Chondrocyte (in vitro differentiated cells): ENCODE data around the gene CNDP2. TPM values are rescaled to one million over a fixed set of nuclear protein-coding genes. Genes with fewer than 3 reads are reported as not detected.

Experiments
- DNase-seq: peaks from one replicate; pipeline ENCODE4 v3.0.0; 2021; ENCODE audit warnings: mixed read lengths, low spot score
- H3K27ac Mint-ChIP-seq: one replicate; pipeline ENCODE4 v1.8.0; 2021; ENCODE audit warnings: mild to moderate bottlenecking, moderate library complexity, mixed read lengths; ENCODE audit not compliant: unreplicated experiment
- H3K27me3 Mint-ChIP-seq: 2 replicates; pipeline ENCODE4 v1.8.0; 2021; ENCODE audit warnings: low read depth, mixed read lengths
- H3K36me3 Mint-ChIP-seq: 2 replicates; pipeline ENCODE4 v1.8.0; 2021; ENCODE audit warnings: low read depth, mixed read lengths
- H3K4me1 Mint-ChIP-seq: 2 replicates; pipeline ENCODE4 v1.8.0; 2021; ENCODE audit warnings: low read depth, mild to moderate bottlenecking, mixed read lengths
- H3K4me3 Mint-ChIP-seq: one replicate; pipeline ENCODE4 v1.8.0; 2021; ENCODE audit warnings: mild to moderate bottlenecking, moderate library complexity, mixed read lengths; ENCODE audit not compliant: unreplicated experiment
- H3K9me3 Mint-ChIP-seq: 2 replicates; pipeline ENCODE4 v1.8.0; 2021; ENCODE audit warnings: low read depth, mixed read lengths
- total RNA-seq: library from RNA; stranded (reverse); gene quantifications from 3 replicates; pipeline ENCODE4 v1.2.1, GENCODE V29; 2021
- TF ChIP-seq, protein P1 (sequence below): fragments of 200-600 bp; sonication (generic); IDR thresholded peaks from 2 replicates; pipeline ENCODE4 v1.5.0; 2021; ENCODE audit warnings: antibody characterized with exemption, mild to moderate bottlenecking, moderate library complexity

Gene CNDP2
- total RNA-seq, 1 donor from 2014 or later = 58.6 TPM

DNA sequence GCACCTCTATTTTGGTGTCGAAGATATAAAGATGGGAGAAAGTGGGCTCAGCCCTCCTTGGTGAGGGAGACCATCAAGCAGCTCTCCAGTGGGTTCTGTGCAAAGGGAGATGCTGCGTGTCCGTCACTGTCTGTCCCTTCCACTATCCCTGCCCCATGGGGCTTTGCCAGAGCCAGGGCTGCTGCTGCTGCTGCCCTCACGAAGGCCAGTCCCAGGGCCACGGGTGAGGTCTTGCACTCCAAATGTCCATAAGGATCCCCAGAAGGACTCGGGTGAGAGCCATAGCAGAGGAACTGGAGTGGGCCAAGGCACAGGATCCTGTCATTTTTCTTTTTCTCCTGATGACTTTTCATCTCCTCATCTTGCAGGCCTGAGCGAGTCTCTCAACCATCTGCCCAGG, 35.3 kb upstream of the CNDP2 start:
- no peaks in the 10 kb centered on the region for H3K9me3 Mint-ChIP-seq
- H3K27ac Mint-ChIP-seq = no peak overlapping the region
- H3K36me3 Mint-ChIP-seq = no peaks in the 10 kb centered on the region
- H3K4me1 Mint-ChIP-seq = peaks cover 3% of the 10 kb centered on the region
- TF ChIP-seq, protein P1, sequence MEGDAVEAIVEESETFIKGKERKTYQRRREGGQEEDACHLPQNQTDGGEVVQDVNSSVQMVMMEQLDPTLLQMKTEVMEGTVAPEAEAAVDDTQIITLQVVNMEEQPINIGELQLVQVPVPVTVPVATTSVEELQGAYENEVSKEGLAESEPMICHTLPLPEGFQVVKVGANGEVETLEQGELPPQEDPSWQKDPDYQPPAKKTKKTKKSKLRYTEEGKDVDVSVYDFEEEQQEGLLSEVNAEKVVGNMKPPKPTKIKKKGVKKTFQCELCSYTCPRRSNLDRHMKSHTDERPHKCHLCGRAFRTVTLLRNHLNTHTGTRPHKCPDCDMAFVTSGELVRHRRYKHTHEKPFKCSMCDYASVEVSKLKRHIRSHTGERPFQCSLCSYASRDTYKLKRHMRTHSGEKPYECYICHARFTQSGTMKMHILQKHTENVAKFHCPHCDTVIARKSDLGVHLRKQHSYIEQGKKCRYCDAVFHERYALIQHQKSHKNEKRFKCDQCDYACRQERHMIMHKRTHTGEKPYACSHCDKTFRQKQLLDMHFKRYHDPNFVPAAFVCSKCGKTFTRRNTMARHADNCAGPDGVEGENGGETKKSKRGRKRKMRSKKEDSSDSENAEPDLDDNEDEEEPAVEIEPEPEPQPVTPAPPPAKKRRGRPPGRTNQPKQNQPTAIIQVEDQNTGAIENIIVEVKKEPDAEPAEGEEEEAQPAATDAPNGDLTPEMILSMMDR = no peak
- no peak for DNase-seq
- H3K4me3 Mint-ChIP-seq = no peak overlapping the region
- peaks cover 47% of the 10 kb centered on the region for H3K27me3 Mint-ChIP-seq

DNA sequence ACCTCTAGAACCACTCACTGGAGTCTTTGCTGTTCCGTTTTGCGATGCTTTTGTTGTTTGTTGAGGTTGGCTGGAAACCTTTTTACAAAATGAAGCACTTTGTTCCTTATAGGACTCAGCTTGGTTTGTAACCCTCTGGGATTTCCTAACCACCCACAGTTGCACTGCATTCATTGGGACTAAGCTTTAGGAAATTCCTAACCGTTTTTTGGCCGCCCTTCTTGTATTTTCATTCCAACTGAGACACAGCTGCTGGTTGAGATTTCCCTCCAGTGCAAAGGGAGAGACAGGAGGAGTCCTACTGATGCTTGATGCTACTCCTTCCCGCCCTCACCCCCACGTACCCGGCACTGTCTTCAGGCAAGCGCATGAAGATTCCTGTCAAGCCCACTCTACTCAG, 32.9 kb upstream of the CNDP2 start:
- TF ChIP-seq, protein P1 = no peak
- Mint-ChIP-seq H3K4me1 (no peaks in the 10 kb centered on the region), H3K27me3 (peaks cover 34% of the 10 kb centered on the region), H3K9me3 (no peaks in the 10 kb centered on the region), H3K27ac (no peak overlapping the region), H3K36me3 (no peaks in the 10 kb centered on the region), H3K4me3 (no peak overlapping the region)
- no peak for DNase-seq

GRCh38 chr18:74463983-74464382, 32.2 kb upstream of the CNDP2 start:
- TF ChIP-seq, protein P1 = no peak
- H3K9me3 Mint-ChIP-seq = no peaks in the 10 kb centered on the region
- no peaks in the 10 kb centered on the region for H3K4me1 Mint-ChIP-seq
- no peak overlapping the region for H3K4me3 Mint-ChIP-seq
- no peak overlapping the region for H3K27ac Mint-ChIP-seq
- H3K27me3 Mint-ChIP-seq = peaks cover 30% of the 10 kb centered on the region
- H3K36me3 Mint-ChIP-seq = no peaks in the 10 kb centered on the region
- no peak for DNase-seq

DNA sequence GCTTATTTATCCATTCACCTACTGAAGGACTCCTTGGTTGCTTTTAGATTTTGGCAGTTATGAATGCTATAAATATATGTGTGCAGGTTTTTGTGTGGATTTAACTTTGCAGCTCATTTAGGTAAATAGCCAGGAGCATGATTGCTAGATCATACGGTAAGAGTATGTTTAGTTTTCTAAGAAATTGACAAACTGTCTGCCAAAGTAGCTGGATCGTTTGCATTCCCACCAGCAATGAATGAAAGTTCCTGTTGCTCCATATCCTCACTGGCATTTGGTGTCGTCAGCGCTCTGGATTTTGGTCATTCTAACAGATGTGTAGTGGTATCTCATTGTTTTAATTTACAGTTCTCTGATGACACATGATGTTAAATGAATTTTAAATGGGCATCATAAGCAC, 30.4 kb upstream of the CNDP2 start:
- H3K4me3 Mint-ChIP-seq = no peak overlapping the region
- TF ChIP-seq, protein P1 = no peak
- H3K36me3 Mint-ChIP-seq = no peaks in the 10 kb centered on the region
- DNase-seq = no peak
- no peaks in the 10 kb centered on the region for H3K4me1 Mint-ChIP-seq
- H3K27me3 Mint-ChIP-seq = peaks cover 13% of the 10 kb centered on the region
- no peak overlapping the region for H3K27ac Mint-ChIP-seq
- H3K9me3 Mint-ChIP-seq = peaks cover 6% of the 10 kb centered on the region

DNA sequence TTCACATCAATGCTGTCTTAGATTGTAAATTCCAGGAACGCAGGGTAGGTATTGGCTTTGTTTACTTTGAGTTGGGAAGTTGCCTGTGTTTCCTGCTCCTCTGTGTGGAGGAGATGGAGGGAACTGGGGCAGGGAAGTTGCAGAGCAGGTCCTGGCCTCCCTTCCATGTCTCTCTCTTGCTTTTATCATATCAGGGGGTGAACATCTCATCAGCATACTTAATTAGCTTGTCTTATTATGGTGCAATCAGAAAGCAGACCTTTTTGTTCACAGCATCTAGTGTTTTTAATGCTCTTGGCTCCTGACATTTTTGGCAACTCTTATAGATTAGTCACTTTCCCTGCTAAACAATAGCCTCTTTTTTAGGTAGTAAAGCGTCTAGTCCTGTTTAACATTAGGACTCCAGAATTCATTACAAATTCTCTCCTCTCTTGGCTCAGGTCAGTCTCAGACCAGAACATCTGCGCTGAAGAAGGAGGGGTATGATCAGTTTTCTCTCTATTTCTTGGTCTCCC, 27.6 kb upstream of the CNDP2 start:
- H3K4me3 Mint-ChIP-seq = no peak overlapping the region
- DNase-seq = no peak
- no peaks in the 10 kb centered on the region for H3K4me1 Mint-ChIP-seq
- peaks cover 12% of the 10 kb centered on the region for H3K27me3 Mint-ChIP-seq
- peaks cover 6% of the 10 kb centered on the region for H3K9me3 Mint-ChIP-seq
- no peaks in the 10 kb centered on the region for H3K36me3 Mint-ChIP-seq
- no peak overlapping the region for H3K27ac Mint-ChIP-seq
- TF ChIP-seq, protein P1 = no peak
